Left forelimb (tissue), 1 donor: ENCODE results near the gene TRIM66.
A peak's percentile ranks its signal among the peaks of the same experiment; 100 is the strongest.
"Not testable (repeated sequence)": the region's sequence is repeated elsewhere in the genome, so short reads cannot be mapped to it uniquely, and the experiment has no call there.

Source experiments
- DNase-seq: peaks from one replicate; pipeline ENCODE4 v3.0.0-alpha.2; 2018; ENCODE audit warnings: low spot score

Gene TRIM66

GRCh38 chr11:8690374-8691342, 8.2 kb upstream of the TRIM66 start:
- peak; percentile 3 for DNase-seq

GRCh38 chr11:8689726-8690255, 7.3 kb upstream of the TRIM66 start:
- DNase-seq = peak; percentile 25

- peak; percentile 97 for DNase-seq
These were observed 6.2 kb upstream of the TRIM66 start for GRCh38 chr11:8688414-8689362.

- DNase-seq = peak; percentile 18
These were observed 3.9 kb upstream of the TRIM66 start for GRCh38 chr11:8686325-8686724.

GRCh38 chr11:8685820-8686219, 3.4 kb upstream of the TRIM66 start:
- DNase-seq = no peak

- peak; percentile 14 for DNase-seq
These were observed 2.8 kb upstream of the TRIM66 start for GRCh38 chr11:8685306-8685705.

- DNase-seq = peak; percentile 6
These were observed 2.3 kb upstream of the TRIM66 start for GRCh38 chr11:8684600-8685290.

GRCh38 chr11:8683115-8683807, 796 bp upstream of the TRIM66 start:
- DNase-seq = peak; percentile 49

- no peak for DNase-seq
These were observed 595 bp downstream of the TRIM66 start for GRCh38 chr11:8681837-8682302.

- peak; percentile 38 for DNase-seq
These were observed 3.5 kb downstream of the TRIM66 start for GRCh38 chr11:8679006-8679405.

- no peak for DNase-seq
These were observed 6.0 kb downstream of the TRIM66 start for GRCh38 chr11:8676458-8676857.

GRCh38 chr11:8674859-8675258, 7.6 kb downstream of the TRIM66 start:
- no peak for DNase-seq

GRCh38 chr11:8672346-8672745, 10.1 kb downstream of the TRIM66 start:
- DNase-seq = no peak

GRCh38 chr11:8671651-8672062, 10.8 kb downstream of the TRIM66 start:
- DNase-seq = no peak

GRCh38 chr11:8671193-8671612, 11.3 kb downstream of the TRIM66 start:
- no peak for DNase-seq

GRCh38 chr11:8670081-8670480, 12.4 kb downstream of the TRIM66 start:
- DNase-seq = not testable (repeated sequence)

- no peak for DNase-seq
These were observed 17.2 kb downstream of the TRIM66 start for GRCh38 chr11:8665222-8665621.

- peak; percentile 56 for DNase-seq
These were observed 21.3 kb downstream of the TRIM66 start for GRCh38 chr11:8661001-8661795.

GRCh38 chr11:8658321-8659057, 24.0 kb downstream of the TRIM66 start:
- peak; percentile 20 for DNase-seq
